Measurements from ENCODE around the gene OPCML. TPM values are rescaled to one million over a fixed set of nuclear protein-coding genes. Genes with fewer than 3 reads are reported as not detected.

Gene OPCML
- total RNA-seq, 4 donors from 2014 or later: 0.15 TPM; not detected in 3

DNA sequence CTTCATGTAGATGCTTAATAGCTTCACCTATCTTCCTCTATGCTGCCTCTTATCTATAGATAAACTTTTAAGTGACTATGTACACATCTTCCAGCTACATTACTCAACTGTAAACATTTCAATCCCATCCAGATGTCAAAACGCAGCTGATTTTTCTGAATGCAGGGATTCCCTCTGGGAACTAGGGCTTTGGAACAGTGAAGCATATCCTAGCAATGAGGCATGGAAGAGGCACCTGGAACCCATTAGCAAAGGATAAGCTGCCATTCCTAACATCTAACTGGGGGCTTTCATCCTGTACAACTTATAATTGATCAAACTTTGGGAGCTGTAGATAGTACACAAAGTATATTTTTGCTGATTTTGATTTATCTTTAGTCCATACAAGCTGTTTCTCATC, 40.8 kb upstream of the OPCML start:
- Histone ChIP-seq H3K27me3 (no peaks in the 10 kb centered on the region), H3K9me3 (no peaks in the 10 kb centered on the region), H3K4me1 (no peaks in the 10 kb centered on the region), H3K36me3 (no peaks in the 10 kb centered on the region), H3K4me3 (no peak overlapping the region), H3K27ac (no peak overlapping the region)
- TF ChIP-seq EP300 (IDR thresholded peaks at IDR 0.05): no peak
- no peak for TF ChIP-seq POLR2AphosphoS5 (IDR thresholded peaks at IDR 0.05)
- no peak for TF ChIP-seq POLR2A (IDR thresholded peaks at IDR 0.05)
- TF ChIP-seq, protein P1, sequence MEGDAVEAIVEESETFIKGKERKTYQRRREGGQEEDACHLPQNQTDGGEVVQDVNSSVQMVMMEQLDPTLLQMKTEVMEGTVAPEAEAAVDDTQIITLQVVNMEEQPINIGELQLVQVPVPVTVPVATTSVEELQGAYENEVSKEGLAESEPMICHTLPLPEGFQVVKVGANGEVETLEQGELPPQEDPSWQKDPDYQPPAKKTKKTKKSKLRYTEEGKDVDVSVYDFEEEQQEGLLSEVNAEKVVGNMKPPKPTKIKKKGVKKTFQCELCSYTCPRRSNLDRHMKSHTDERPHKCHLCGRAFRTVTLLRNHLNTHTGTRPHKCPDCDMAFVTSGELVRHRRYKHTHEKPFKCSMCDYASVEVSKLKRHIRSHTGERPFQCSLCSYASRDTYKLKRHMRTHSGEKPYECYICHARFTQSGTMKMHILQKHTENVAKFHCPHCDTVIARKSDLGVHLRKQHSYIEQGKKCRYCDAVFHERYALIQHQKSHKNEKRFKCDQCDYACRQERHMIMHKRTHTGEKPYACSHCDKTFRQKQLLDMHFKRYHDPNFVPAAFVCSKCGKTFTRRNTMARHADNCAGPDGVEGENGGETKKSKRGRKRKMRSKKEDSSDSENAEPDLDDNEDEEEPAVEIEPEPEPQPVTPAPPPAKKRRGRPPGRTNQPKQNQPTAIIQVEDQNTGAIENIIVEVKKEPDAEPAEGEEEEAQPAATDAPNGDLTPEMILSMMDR (IDR thresholded peaks at IDR 0.05): no peak
- DNase-seq (ENCODE audit: low spot score in 2 of 2): no peak
- 58% methylated on average over 1 of the region's 1 CpG for WGBS

DNA sequence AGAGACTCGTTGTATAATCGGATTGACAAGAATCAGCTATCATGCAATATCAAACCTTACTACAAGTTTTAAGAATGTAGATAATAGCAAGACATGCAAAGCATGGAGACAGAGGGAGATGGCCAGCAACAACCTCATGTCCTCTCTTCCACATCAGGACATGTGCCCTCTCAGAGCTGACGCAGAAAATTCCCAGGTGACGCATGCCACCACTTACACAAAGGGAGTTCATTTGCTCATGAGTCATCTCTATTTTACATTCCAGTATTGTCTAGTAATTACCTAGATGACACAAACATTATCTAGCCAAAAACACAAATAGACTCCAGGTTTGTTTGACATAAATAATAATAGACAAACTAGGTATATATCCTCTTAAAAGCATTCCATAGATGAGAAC, 38.1 kb upstream of the OPCML start:
- no peak overlapping the region for H3K4me3 ChIP-seq
- H3K4me1 ChIP-seq: no peaks in the 10 kb centered on the region
- peaks cover 5% of the 10 kb centered on the region for H3K27me3 ChIP-seq
- H3K9me3 ChIP-seq: no peaks in the 10 kb centered on the region
- no peak for TF ChIP-seq POLR2AphosphoS5 (IDR thresholded peaks at IDR 0.05)
- TF ChIP-seq, protein P1 (IDR thresholded peaks at IDR 0.05): no peak
- TF ChIP-seq EP300 (IDR thresholded peaks at IDR 0.05): no peak
- no peak for TF ChIP-seq POLR2A (IDR thresholded peaks at IDR 0.05)
- no peak for DNase-seq (ENCODE audit: low spot score in 2 of 2)
- H3K27ac ChIP-seq: no peak overlapping the region
- WGBS: 82% methylated on average over 4 of the region's 4 CpGs
- no peaks in the 10 kb centered on the region for H3K36me3 ChIP-seq

GRCh38 chr11:133563505-133564025, 31.3 kb upstream of the OPCML start:
- Histone ChIP-seq H3K4me3 (no peak overlapping the region), H3K9me3 (no peaks in the 10 kb centered on the region), H3K36me3 (no peaks in the 10 kb centered on the region), H3K27ac (no peak overlapping the region), H3K27me3 (peaks cover 14% of the 10 kb centered on the region), H3K4me1 (no peaks in the 10 kb centered on the region)
- DNase-seq (ENCODE audit: low spot score in 2 of 2): no peak
- WGBS: 89% methylated on average over 7 of the region's 7 CpGs
- TF ChIP-seq POLR2A (IDR thresholded peaks at IDR 0.05): no peak

DNA sequence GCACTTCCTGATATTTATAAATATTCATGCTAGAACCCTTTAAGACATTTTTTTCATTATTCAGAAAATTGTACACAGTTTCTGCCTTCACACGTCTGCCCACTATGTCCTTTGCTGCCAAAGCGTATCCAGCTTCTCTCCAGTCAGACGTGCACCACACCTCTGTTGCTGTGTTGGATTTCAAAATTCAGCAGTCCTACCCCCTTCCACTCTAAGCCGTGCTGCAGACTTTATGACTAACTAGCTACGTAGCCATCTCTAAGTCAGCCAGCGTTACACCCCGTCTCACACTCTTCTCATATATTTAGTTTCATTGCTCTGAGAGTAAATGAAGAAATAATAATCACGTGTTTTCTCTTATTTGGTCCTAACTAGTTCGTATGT, 28.2 kb upstream of the OPCML start:
- DNase-seq (ENCODE audit: low spot score in 2 of 2): no peak
- Histone ChIP-seq H3K4me1 (no peaks in the 10 kb centered on the region), H3K36me3 (no peaks in the 10 kb centered on the region), H3K4me3 (no peak overlapping the region), H3K9me3 (no peaks in the 10 kb centered on the region), H3K27me3 (peaks cover 13% of the 10 kb centered on the region), H3K27ac (no peak overlapping the region)
- WGBS: 47% methylated on average over 9 of the region's 9 CpGs
- TF ChIP-seq POLR2A (IDR thresholded peaks at IDR 0.05): no peak
- TF ChIP-seq POLR2AphosphoS5 (IDR thresholded peaks at IDR 0.05): no peak
- no peak for TF ChIP-seq EP300 (IDR thresholded peaks at IDR 0.05)
- TF ChIP-seq, protein P1 (IDR thresholded peaks at IDR 0.05): no peak

- WGBS: 62% methylated on average over 10 of the region's 10 CpGs
- H3K27ac ChIP-seq: no peak overlapping the region
- H3K9me3 ChIP-seq: no peaks in the 10 kb centered on the region
- DNase-seq (ENCODE audit: low spot score in 2 of 2): no peak
- H3K4me1 ChIP-seq: no peaks in the 10 kb centered on the region
- no peak overlapping the region for H3K4me3 ChIP-seq
- TF ChIP-seq POLR2AphosphoS5 (IDR thresholded peaks at IDR 0.05) (no peak), EP300 (IDR thresholded peaks at IDR 0.05) (no peak), POLR2A (IDR thresholded peaks at IDR 0.05) (no peak)
- TF ChIP-seq, protein P1 (IDR thresholded peaks at IDR 0.05): no peak
- no peaks in the 10 kb centered on the region for H3K36me3 ChIP-seq
- H3K27me3 ChIP-seq: peaks cover 8% of the 10 kb centered on the region
These were observed 27.7 kb upstream of the OPCML start for GRCh38 chr11:133559833-133560471.

Data from suprapubic skin (tissue), 4 donors.